Fibroblast of skin of right quadriceps (primary cell): ENCODE results near the gene OTOR.
A peak's percentile ranks its signal among the peaks of the same experiment; 100 is the strongest.

ENCODE experiments used
- DNase-seq: peaks from one replicate; pipeline ENCODE4 v3.0.0-alpha.2; 2013

The OTOR gene

GRCh38 chr20:16748308-16748900 is at the start of gene OTOR:
Gene OTOR, plus strand, starts transcription at chr20:16748358. Its CDS starts 44 bp downstream, at chr20:16748402.
- DNase-seq: no peak

- DNase-seq: no peak
Observed at GRCh38 chr20:16699293-16699692, 48.9 kb upstream of the OTOR start.

GRCh38 chr20:16701296-16701695 is 46.9 kb upstream of the OTOR start:
- no peak for DNase-seq

- DNase-seq: no peak
Observed at GRCh38 chr20:16703570-16703969, 44.6 kb upstream of the OTOR start.

- no peak for DNase-seq
Observed at GRCh38 chr20:16707674-16708073, 40.5 kb upstream of the OTOR start.

GRCh38 chr20:16708602-16709001 is 39.6 kb upstream of the OTOR start:
- DNase-seq: no peak

- DNase-seq: no peak
Observed at GRCh38 chr20:16709017-16709416, 39.1 kb upstream of the OTOR start.

- no peak for DNase-seq
Observed at GRCh38 chr20:16710781-16711180, 37.4 kb upstream of the OTOR start.

GRCh38 chr20:16711661-16712258 is 36.4 kb upstream of the OTOR start:
- no peak for DNase-seq

- DNase-seq: no peak
Observed at GRCh38 chr20:16712511-16712947, 35.6 kb upstream of the OTOR start.

- DNase-seq: no peak
Observed at GRCh38 chr20:16713066-16713465, 35.1 kb upstream of the OTOR start.

GRCh38 chr20:16714242-16714641 is 33.9 kb upstream of the OTOR start:
- no peak for DNase-seq

- no peak for DNase-seq
Observed at GRCh38 chr20:16714751-16715150, 33.4 kb upstream of the OTOR start.

- no peak for DNase-seq
Observed at GRCh38 chr20:16719421-16719820, 28.7 kb upstream of the OTOR start.

- no peak for DNase-seq
Observed at GRCh38 chr20:16729080-16729479, 19.1 kb upstream of the OTOR start.

GRCh38 chr20:16729565-16730460 is 18.3 kb upstream of the OTOR start, which contains the start of gene SNRPB2:
Gene SNRPB2, plus strand, starts transcription at chr20:16730026. Its CDS starts 1,677 bp downstream, at chr20:16731703.
- peak; percentile 95 for DNase-seq

GRCh38 chr20:16732506-16733152 is 15.5 kb upstream of the OTOR start:
- DNase-seq: no peak

- DNase-seq: no peak
Observed at GRCh38 chr20:16740365-16741072, 7.6 kb upstream of the OTOR start.

- DNase-seq: no peak
Observed at GRCh38 chr20:16744178-16744807, 3.9 kb upstream of the OTOR start.

GRCh38 chr20:16745204-16745603 is 3.0 kb upstream of the OTOR start:
- no peak for DNase-seq

- DNase-seq: no peak
Observed at GRCh38 chr20:16747291-16747811, 807 bp upstream of the OTOR start.

GRCh38 chr20:16749573-16749972 is 1.4 kb downstream of the OTOR start:
- no peak for DNase-seq
